Effector memory CD8-positive, alpha-beta T cell (primary cell): ENCODE data around the gene TCF7L1.
"Not testable (repeated sequence)": the region's sequence is repeated elsewhere in the genome, so short reads cannot be mapped to it uniquely, and the experiment has no call there.

Experiments
- ATAC-seq: fragments of 150-1000 bp; cut with Tn5 transposase; replicated peaks from 2 replicates; pipeline ENCODE4 v1.10.0; 2021; ENCODE audit warnings: mild to moderate bottlenecking, moderate library complexity
- DNase-seq, 3 experiments: peaks; one replicate each; pipeline ENCODE4 v3.0.0; 2021
- H3K27ac Mint-ChIP-seq, 2 donors: one replicate each; pipeline ENCODE4 v1.8.0; 2022; ENCODE audit warnings: mild to moderate bottlenecking in 2 of 2, mixed read lengths in 2 of 2, moderate library complexity in 2 of 2
- H3K27me3 Mint-ChIP-seq, 2 donors: one replicate each; pipeline ENCODE4 v1.8.0; 2022; ENCODE audit warnings: mixed read lengths in 2 of 2
- H3K36me3 Mint-ChIP-seq: one replicate; pipeline ENCODE4 v1.8.0; 2022; ENCODE audit warnings: mild to moderate bottlenecking, moderate library complexity, mixed read lengths; ENCODE audit not compliant: insufficient read depth
- H3K4me1 Mint-ChIP-seq, 2 donors: one replicate each; pipeline ENCODE4 v1.8.0; 2022; ENCODE audit warnings: low read depth in 2 of 2, mixed read lengths in 2 of 2
- H3K4me3 Mint-ChIP-seq, 2 donors: one replicate each; pipeline ENCODE4 v1.8.0; 2022; ENCODE audit warnings: mild to moderate bottlenecking in 2 of 2, mixed read lengths in 2 of 2, moderate library complexity in 2 of 2
- H3K9me3 Mint-ChIP-seq, 2 donors: one replicate each; pipeline ENCODE4 v1.8.0; 2022; ENCODE audit warnings: mixed read lengths in 2 of 2

Gene TCF7L1

DNA sequence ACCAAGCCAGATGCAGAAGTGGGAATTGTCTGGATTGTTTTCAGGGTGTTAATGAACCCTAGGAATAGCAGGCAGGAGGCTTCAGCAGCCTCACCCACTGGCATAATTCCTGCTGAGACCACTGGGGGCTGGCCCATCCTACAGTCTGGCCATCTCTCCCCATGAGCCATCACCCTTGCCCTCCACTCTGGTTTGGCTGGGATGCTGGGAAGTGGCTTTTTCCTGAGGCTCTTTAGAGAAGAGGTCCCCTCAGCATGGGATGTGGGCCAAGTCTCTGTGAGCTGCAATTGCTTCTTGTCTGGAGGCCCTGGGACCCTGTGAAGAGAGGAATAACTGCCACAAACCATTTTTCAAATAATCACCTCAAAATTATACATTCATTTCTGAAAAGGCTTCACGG, 4.0 kb downstream of the TCF7L1 start:
- H3K4me1 Mint-ChIP-seq: peaks cover 3 to 5% of the 10 kb centered on the region in 2 donors
- DNase-seq: no peak
- H3K4me3 Mint-ChIP-seq: no peak overlapping the region
- peaks cover 3% of the 10 kb centered on the region for H3K36me3 Mint-ChIP-seq
- no peaks in the 10 kb centered on the region for H3K9me3 Mint-ChIP-seq
- peaks cover 65 to 72% of the 10 kb centered on the region in 2 donors for H3K27me3 Mint-ChIP-seq
- H3K27ac Mint-ChIP-seq: no peak overlapping the region
- no peak for ATAC-seq

DNA sequence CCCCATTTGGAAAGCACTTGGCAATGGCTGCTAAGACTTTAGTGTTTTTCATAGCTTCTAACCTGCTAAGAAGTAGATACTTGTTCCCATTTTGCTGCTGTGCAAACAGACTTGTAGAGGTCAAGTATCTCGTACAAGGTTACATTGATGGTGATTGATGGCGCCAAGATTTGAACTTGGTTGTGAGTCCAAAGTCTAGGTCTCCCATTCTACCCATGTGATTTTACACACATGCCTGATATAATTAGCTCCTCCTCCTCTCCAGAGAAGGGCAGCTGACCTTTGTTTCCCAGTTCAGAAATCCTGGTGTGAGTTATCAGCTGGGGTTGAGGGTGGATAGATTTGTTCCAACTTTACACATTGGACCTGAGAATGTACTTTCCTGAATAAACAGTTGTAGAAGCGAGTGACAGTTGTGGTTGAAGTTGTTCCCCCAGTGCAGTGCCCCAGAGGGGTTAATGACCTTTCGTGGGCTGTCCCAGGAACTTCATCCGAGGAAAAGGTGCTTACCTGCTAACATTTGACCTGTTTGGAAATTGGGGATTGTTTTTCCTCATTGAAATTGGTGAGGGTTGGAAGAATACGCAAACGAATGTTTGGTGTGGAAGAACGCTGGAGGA, 10.4 kb downstream of the TCF7L1 start:
- Mint-ChIP-seq H3K36me3 (no peaks in the 10 kb centered on the region), H3K9me3 (no peaks in the 10 kb centered on the region), H3K4me3 (no peak overlapping the region), H3K27ac (no peak overlapping the region), H3K4me1 (no peaks in the 10 kb centered on the region), H3K27me3 (peaks cover 54 to 71% of the 10 kb centered on the region in 2 donors)
- no peak for DNase-seq
- ATAC-seq: no peak

DNA sequence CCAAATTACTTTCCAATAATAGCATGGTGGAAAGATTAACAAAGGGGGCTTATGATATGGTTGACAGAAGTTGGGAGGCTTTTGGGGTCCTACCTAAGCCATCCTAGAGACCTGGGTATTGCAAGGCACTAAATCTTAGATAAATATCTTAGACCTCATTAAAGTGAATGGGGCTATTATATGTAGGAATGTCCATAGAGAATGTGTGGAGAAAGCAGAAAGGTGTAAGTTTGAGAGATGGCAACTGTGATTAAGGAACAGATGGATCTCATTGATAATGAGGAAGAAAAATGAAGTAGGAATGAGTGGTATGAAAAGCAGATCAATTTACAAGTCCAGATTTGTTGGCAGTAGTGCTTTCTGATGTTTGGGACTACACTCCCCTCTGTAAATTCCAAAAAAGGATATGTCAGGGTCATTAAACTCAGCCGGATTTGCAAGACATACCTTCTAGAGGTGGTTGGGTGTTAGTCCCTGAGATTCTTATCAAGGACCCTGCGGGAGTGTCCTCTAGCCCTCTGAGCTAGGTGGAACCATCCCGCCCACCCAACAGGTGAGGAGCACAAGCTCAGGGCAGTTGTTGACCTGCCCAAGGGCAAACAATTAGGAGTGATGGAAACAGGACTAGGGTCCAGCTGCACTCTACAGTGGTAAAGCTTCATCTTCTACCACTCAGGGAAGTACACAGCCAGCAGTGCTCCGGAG, 12.1 kb downstream of the TCF7L1 start:
- Mint-ChIP-seq H3K27me3 (peaks cover 39 to 56% of the 10 kb centered on the region in 2 donors), H3K36me3 (no peaks in the 10 kb centered on the region), H3K4me3 (no peak overlapping the region), H3K27ac (no peak overlapping the region), H3K4me1 (no peaks in the 10 kb centered on the region), H3K9me3 (no peaks in the 10 kb centered on the region)
- DNase-seq (no peak), ATAC-seq (no peak)

DNA sequence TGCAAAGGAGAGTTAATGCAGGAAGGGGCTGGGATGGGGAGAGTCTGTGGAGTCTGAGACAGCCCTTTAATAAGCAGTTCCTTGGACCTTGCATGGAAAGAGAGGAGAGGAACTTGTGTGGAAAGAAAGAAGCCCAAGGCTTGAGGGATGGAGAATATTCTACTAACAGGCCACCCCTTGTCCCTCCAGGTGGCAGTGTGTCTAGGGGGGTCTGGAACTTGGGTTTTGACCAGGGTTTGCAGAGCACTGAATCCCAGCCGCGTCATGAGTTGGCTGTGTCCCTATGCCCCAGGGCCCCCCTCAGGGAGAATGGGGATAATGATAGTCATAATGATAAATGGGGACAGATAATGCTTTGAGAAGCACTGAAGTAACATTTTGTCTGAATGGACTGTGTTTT, 15.0 kb downstream of the TCF7L1 start:
- ATAC-seq (no peak), DNase-seq (no peak)
- Mint-ChIP-seq H3K27me3 (peaks cover 21 to 36% of the 10 kb centered on the region in 2 donors), H3K4me1 (no peaks in the 10 kb centered on the region), H3K4me3 (no peak overlapping the region), H3K27ac (no peak overlapping the region), H3K9me3 (no peaks in the 10 kb centered on the region), H3K36me3 (no peaks in the 10 kb centered on the region)

DNA sequence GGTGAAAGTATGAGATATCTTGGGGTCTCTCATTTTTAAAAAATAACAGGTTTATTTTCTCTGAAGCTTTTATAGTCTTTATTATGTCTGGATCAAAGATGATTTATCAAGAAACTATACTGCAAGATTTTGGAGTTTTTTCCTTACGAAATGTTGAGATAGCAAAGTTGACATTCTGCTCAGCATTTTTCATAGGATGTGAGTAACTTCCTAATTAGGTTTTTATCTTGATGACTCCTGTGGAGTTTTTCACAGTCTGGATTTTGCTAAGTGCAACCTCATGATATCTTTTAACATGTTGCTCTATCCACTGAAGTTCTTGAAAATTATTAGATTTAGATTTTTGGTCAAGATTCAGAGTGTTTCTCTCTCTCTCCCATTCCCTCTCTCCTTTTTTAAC, 17.8 kb downstream of the TCF7L1 start:
- no peak overlapping the region for H3K4me3 Mint-ChIP-seq
- DNase-seq (no peak), ATAC-seq (no peak)
- H3K36me3 Mint-ChIP-seq: no peaks in the 10 kb centered on the region
- H3K9me3 Mint-ChIP-seq: no peaks in the 10 kb centered on the region
- H3K27me3 Mint-ChIP-seq: peaks cover 33 to 34% of the 10 kb centered on the region in 2 donors
- no peaks in the 10 kb centered on the region for H3K4me1 Mint-ChIP-seq
- no peak overlapping the region for H3K27ac Mint-ChIP-seq

DNA sequence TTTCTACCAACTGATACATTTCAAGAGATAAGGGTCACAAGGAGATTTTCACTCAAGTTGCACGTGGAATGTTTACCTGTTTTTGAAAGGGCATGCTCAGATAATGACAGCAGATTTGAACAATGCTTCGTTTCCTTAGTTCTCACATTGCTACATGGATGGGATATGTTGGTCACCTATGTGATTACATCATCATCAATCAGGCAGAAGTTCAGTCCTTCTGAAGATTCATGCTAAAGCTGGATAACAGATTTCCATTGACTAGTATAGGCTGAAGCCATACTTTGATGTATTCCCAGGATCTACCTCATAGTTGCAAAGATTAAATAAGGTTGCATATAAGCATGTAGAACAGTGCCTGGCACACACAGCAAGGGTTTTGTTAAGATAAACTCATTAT, 19.7 kb downstream of the TCF7L1 start:
- ATAC-seq: no peak
- H3K4me1 Mint-ChIP-seq: no peaks in the 10 kb centered on the region
- no peaks in the 10 kb centered on the region for H3K36me3 Mint-ChIP-seq
- no peak overlapping the region for H3K4me3 Mint-ChIP-seq
- no peak overlapping the region for H3K27ac Mint-ChIP-seq
- no peak for DNase-seq
- no peaks in the 10 kb centered on the region for H3K9me3 Mint-ChIP-seq
- peaks cover 17 to 25% of the 10 kb centered on the region in 2 donors for H3K27me3 Mint-ChIP-seq

DNA sequence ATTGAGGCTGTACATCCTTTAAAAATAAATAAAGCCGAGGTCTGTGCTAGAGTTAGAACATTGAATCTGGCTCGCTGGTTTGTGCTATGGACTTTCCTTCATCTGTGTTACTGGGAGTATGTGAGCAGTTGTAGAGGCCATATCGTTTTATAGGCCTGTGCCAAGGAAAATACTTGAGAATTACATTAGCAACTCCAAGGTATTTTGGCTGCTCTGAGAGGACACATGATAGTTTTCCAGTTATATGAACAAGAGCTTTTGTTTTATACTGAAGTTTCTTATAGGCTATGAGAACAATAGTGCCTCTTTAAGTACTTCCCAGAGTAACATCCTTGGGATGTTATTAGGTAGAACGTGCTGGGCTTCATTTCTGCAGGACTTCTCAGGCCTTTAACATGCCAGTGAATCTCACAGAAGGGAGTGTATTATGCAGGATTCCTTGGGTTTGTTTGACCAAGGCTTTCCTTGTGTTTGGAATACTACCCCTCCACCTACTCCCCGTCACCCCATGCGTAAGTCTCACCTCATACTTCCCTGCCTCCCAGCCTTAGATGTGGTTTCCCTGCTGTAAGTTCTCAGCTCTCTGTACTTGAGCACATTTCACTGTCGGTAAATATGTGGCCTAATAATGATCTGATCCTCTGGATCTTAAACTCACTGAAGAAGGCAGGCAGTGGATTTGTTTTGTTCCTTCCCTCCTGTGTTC, 21.0 kb downstream of the TCF7L1 start:
- Mint-ChIP-seq H3K27me3 (peaks cover 13 to 31% of the 10 kb centered on the region in 2 donors), H3K4me3 (no peak overlapping the region), H3K4me1 (no peaks in the 10 kb centered on the region), H3K9me3 (no peaks in the 10 kb centered on the region), H3K36me3 (no peaks in the 10 kb centered on the region), H3K27ac (no peak overlapping the region)
- DNase-seq (no peak), ATAC-seq (no peak)

DNA sequence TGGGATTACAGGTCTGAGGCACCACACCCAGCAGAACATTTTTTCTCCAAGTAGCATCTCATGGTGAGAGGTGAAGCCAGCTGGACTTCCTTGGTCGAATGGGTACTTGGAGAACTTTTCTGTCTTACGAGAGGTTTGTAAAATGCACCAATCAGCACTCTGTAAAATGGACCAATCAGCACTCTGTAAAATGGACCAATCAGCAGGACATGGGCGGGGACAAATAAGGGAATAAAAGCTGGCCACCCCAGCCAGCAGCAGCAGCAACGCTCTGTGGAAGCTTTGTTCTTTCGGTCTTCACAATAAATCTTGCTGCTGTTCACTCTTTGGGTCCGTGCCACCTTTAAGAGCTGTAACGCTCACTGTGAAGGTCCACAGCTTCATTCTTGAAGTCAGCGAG, 21.9 kb downstream of the TCF7L1 start:
- H3K4me3 Mint-ChIP-seq, H3K36me3 Mint-ChIP-seq, DNase-seq, ATAC-seq, H3K9me3 Mint-ChIP-seq, H3K4me1 Mint-ChIP-seq, H3K27ac Mint-ChIP-seq: not testable (repeated sequence)
- peaks cover 13 to 40% of the 10 kb centered on the region in 2 donors for H3K27me3 Mint-ChIP-seq

DNA sequence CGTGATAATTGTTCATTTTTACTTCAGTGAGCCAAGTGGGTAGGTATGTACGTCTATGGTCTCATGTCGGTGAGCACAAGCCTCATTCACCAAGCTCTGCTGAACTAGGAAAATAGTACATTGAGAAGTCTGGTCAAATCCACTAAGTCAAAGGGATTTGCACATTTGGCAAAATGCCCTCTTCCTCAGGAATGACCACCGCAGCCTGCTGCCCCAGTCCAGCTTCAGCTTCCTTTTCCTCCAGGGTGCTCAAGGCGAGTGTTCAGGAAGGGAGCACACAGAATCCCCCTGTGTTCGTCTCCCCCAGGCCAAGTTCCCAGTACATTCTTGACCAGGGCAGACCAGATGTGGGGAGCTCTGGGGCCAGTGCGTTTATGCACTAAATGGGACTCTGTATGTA, 23.0 kb downstream of the TCF7L1 start:
- no peak overlapping the region for H3K27ac Mint-ChIP-seq

DNA sequence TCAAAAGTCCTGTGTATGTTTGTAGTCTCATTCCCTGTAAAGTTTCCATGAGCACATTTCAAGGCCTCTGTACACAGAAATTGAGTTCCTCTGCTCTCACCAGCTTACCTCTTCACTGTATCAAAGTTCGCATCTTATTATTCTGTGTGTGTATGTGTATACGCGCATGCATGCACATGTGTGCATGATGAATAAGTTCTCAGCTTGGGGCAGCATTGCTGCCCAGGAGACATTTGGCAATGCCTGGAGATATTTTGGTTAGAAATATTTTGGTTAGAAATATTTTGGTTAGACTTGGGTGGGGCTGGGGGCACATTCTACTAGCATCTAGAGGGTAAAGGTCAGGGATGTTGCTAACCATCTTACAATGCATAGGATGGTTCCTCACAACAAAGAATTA, 23.4 kb downstream of the TCF7L1 start:
- no peaks in the 10 kb centered on the region for H3K36me3 Mint-ChIP-seq
- ATAC-seq (no peak), DNase-seq (no peak)
- H3K27me3 Mint-ChIP-seq: peaks cover 18 to 54% of the 10 kb centered on the region in 2 donors
- no peaks in the 10 kb centered on the region for H3K4me1 Mint-ChIP-seq
- no peaks in the 10 kb centered on the region for H3K9me3 Mint-ChIP-seq
- no peak overlapping the region for H3K27ac Mint-ChIP-seq
- no peak overlapping the region for H3K4me3 Mint-ChIP-seq

More for the DNA sequence above, 23.0 kb downstream of the TCF7L1 start:
- DNase-seq (no peak), ATAC-seq (no peak)
- Mint-ChIP-seq H3K36me3 (no peaks in the 10 kb centered on the region), H3K9me3 (no peaks in the 10 kb centered on the region), H3K27me3 (peaks cover 14 to 49% of the 10 kb centered on the region in 2 donors), H3K4me3 (no peak overlapping the region), H3K4me1 (no peaks in the 10 kb centered on the region)

DNA sequence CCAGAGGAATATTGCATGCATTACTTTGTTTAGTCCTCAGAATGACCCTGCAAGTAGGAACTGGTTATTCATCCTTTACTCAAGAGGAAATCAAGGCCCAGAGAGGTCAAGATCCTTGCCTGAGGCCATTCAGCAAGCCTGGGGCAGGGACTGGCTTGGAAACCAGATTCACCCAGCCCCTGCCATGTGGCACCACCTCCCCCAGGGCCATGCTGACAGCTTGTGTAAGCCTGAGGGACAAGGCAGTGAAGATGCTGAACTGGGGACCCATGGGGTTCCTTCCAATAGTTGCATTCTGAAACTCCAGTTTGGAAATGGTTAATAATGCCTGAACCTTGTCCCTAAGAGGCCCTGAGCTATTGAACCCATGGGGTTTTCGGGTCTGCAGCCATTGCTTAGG, 24.2 kb downstream of the TCF7L1 start:
- Mint-ChIP-seq H3K36me3 (no peaks in the 10 kb centered on the region), H3K4me3 (no peak overlapping the region), H3K4me1 (no peaks in the 10 kb centered on the region), H3K27ac (no peak overlapping the region), H3K27me3 (peaks cover 20 to 59% of the 10 kb centered on the region in 2 donors), H3K9me3 (no peaks in the 10 kb centered on the region)
- DNase-seq (no peak), ATAC-seq (no peak)

DNA sequence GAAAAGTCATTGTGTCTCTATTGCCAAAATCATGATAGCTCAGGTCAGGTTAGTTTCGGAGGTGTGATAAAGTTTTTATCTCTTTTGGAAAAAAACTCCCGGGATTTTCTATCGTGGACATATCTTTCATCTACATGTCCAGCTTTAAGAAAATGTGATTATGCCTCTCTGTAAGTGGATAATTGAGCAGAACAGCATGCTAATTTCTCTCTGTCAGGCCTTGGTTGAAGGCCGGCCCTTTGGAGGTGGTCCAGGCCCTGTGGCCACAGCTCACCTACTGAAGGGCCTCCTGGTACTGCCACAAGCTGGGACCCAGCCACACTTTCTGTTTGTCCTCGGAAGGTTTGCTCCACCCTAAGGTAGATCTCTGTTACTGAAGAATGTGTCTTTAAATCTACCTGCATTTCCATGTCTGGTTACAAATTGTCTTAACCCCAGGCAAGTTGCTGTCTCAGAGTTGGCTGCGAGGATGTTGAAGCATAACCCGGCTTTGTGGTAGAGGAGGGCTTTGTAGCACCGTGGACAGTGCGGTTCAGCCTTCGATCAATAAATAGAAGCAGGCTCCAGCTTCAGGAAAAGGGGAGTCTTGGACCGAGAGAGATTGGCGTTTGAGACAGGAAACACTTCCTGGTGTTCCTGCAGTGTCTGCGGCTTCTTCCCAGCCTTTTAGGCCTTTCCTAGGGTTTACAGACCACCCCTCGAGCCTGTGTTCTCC, 25.5 kb downstream of the TCF7L1 start:
- peaks cover 30 to 69% of the 10 kb centered on the region in 2 donors for H3K27me3 Mint-ChIP-seq
- no peak overlapping the region for H3K4me3 Mint-ChIP-seq
- DNase-seq: no peak
- no peak overlapping the region for H3K27ac Mint-ChIP-seq
- H3K36me3 Mint-ChIP-seq: no peaks in the 10 kb centered on the region
- H3K9me3 Mint-ChIP-seq: no peaks in the 10 kb centered on the region
- no peaks in the 10 kb centered on the region for H3K4me1 Mint-ChIP-seq
- ATAC-seq: no peak

DNA sequence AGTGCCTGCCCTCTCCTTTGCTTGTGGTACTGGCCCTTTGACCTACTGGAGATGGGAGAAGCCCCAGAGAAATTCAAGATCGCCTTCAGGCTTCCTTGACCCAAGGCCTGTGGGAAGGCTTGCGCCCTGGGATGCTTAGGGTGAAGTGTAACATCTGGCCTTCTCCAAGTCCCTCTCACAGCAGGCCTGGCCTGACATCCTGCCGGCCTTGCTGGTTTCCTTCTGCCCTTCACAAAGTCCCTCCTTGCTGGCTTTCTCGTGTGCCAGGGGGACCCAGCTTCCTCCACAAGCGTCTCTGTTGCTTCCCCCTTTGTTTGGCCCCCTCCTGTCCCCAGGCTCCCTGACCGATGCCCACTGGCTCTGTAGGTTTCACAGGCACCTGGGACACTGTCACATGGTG, 26.4 kb downstream of the TCF7L1 start:
- ATAC-seq (no peak), DNase-seq (no peak)
- H3K27me3 Mint-ChIP-seq: peaks cover 25 to 67% of the 10 kb centered on the region in 2 donors
- H3K4me1 Mint-ChIP-seq: no peaks in the 10 kb centered on the region
- H3K36me3 Mint-ChIP-seq: no peaks in the 10 kb centered on the region
- no peak overlapping the region for H3K4me3 Mint-ChIP-seq
- H3K27ac Mint-ChIP-seq: no peak overlapping the region
- H3K9me3 Mint-ChIP-seq: no peaks in the 10 kb centered on the region
